Esophagus squamous epithelium (tissue), 5 donors: ENCODE data around the gene GREB1. TPM values are rescaled to one million over a fixed set of nuclear protein-coding genes. Genes with fewer than 3 reads are reported as not detected.

Experiments used
- DNase-seq: peaks from one replicate; lab custom pipeline; 2025; lab: John Stamatoyannopoulos, UW
- H3K27ac ChIP-seq, 4 donors: fragments of 200-600 bp; sonication (generic); one replicate each; pipeline ENCODE4 v1.5.1; 2016 to 2019; ENCODE audit warnings: mild to moderate bottlenecking in 1 of 4
- H3K27me3 ChIP-seq, 4 donors: fragments of 200-600 bp; sonication (generic); 1 replicate in 3 of 4; 2 replicates in 1 of 4; pipeline versions ENCODE4 v1.5.1 to v1.6.0; 2017 to 2021; ENCODE audit warnings: antibody characterized with exemption in 1 of 4
- H3K36me3 ChIP-seq, 3 donors: fragments of 200-600 bp; sonication (generic); one replicate each; pipeline ENCODE4 v1.5.1; 2016 to 2019
- H3K4me1 ChIP-seq, 3 donors: fragments of 200-600 bp; sonication (generic); one replicate each; pipeline ENCODE4 v1.5.1; 2017 to 2019
- H3K4me3 ChIP-seq, 4 donors: fragments of 200-600 bp; sonication (generic); 1 replicate in 3 of 4; 2 replicates in 1 of 4; pipeline ENCODE4 v1.5.1; 2016 to 2019; ENCODE audit warnings: mild to moderate bottlenecking in 2 of 4, moderate library complexity in 1 of 4
- H3K9me3 ChIP-seq, 3 donors: fragments of 200-600 bp; sonication (generic); one replicate each; pipeline ENCODE4 v1.5.1; 2016 to 2019
- POLR2A ChIP-seq, 4 donors: fragments of 450-650 bp; IDR thresholded peaks; one replicate each; pipeline ENCODE4 v1.6.1; 2017; ENCODE audit warnings: antibody characterized with exemption in 4 of 4, mild to moderate bottlenecking in 4 of 4, moderate library complexity in 3 of 4
- WGBS, 2 donors: methylation state at CpG; one replicate each; pipeline ENCODE4 v1.1.5; 2018; 5-methylcytosine and 5-hydroxymethylcytosine counted together
- intact Hi-C: fragments of 100-400 bp; cut with DNase I; formaldehyde crosslinking; loops from one replicate; pipeline ENCODE4 v1.15.0; 2022
- total RNA-seq, 4 donors: library from RNA; depleted of rRNA; stranded (reverse); fragments of >200 nt; gene quantifications; one replicate each; pipeline ENCODE4 v1.1.0, GENCODE V29; 2016
- TF ChIP-seq, protein P1 (sequence below), 6 experiments: fragments of 450-650 bp in 4 of 6; fragments of 200-600 bp in 2 of 6; sonication (generic) in 2 of 6; IDR thresholded peaks; one replicate each; pipeline ENCODE4 v1.5.1; 2016 to 2019; ENCODE audit warnings: antibody characterized with exemption in 6 of 6, mild to moderate bottlenecking in 4 of 6, moderate library complexity in 4 of 6
- donor health status: DM: yes; HTN: yes; CAD: no.

GREB1 gene
- total RNA-seq, 4 donors from 2014 or later, result 0.08 to 1.7 (median 0.51) TPM

DNA sequence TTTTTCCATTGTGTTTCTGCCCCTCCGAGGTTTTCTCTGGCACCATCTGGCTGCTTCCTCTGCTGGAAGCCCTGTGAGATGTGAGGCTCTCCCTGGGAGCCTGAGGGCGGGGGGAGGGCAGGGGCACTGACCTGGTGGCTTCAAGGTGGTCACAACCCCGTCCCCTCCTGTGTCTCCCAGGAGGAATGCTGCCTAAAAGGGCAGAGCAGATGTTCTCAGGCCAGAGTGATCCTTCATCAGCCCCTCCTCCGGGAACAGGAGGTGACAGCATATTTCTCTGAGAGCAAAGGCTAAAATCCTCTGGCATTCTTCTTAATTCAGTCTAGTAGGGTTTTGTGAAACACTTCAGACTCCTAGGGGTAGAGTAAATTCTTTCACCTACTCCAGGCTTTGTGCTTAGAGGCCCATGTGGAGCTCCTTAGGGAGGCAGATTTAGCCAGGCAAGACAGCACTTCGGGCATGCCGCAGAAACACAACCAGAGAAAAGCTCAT is 18.3 kb upstream of the GREB1 start:
- no peak overlapping the region for H3K27ac ChIP-seq
- no peak for DNase-seq
- no peak overlapping the region for H3K4me3 ChIP-seq
- H3K4me1 ChIP-seq, result no peaks in the 10 kb centered on the region
- intact Hi-C loops, result no loop called here
- H3K27me3 ChIP-seq, result peaks cover 0 to 13% (median 0%) of the 10 kb centered on the region in 4 donors
- 55 to 61% methylated on average over 5 to 6 of the region's 6 CpGs for WGBS, 2 donors
- no peaks in the 10 kb centered on the region for H3K36me3 ChIP-seq
- H3K9me3 ChIP-seq, result no peaks in the 10 kb centered on the region
- TF ChIP-seq, protein P1, sequence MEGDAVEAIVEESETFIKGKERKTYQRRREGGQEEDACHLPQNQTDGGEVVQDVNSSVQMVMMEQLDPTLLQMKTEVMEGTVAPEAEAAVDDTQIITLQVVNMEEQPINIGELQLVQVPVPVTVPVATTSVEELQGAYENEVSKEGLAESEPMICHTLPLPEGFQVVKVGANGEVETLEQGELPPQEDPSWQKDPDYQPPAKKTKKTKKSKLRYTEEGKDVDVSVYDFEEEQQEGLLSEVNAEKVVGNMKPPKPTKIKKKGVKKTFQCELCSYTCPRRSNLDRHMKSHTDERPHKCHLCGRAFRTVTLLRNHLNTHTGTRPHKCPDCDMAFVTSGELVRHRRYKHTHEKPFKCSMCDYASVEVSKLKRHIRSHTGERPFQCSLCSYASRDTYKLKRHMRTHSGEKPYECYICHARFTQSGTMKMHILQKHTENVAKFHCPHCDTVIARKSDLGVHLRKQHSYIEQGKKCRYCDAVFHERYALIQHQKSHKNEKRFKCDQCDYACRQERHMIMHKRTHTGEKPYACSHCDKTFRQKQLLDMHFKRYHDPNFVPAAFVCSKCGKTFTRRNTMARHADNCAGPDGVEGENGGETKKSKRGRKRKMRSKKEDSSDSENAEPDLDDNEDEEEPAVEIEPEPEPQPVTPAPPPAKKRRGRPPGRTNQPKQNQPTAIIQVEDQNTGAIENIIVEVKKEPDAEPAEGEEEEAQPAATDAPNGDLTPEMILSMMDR (IDR thresholded peaks at IDR 0.05), result no peak
- no peak for TF ChIP-seq POLR2A (IDR thresholded peaks at IDR 0.05)

DNA sequence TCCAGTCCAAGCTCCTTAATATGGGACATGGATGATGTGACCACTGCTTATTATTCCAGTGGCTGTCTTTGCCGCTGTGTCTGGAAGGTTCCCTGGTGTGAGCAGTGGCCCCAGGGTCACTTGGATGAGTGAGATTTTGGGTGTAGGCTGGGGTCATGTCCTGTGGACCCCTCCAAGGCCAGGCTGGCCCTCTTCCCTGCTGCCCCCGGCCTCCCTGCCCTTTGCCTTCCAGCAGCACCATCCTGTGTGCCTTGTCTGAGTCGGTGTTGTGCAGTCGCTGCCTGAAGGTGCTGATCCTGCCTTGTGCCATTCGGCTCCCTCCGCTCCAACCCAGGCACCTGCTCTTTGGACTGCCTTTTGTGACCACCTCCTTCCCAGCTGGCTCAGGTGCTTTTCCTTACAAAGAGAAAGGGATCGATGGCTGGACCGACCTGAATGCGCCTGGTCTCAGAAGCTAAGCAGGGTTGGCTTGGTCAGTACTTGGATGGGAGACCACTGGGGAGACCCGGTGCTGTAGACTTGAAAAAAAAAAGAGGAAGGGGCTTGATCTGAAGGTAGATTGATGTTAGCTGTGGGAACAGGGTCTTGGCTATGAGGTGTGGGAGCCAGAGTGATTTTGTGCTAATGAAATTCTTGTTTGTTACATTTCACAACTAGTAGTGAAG is 16.7 kb upstream of the GREB1 start:
- no peak for DNase-seq
- Histone ChIP-seq H3K4me1 (no peaks in the 10 kb centered on the region), H3K27me3 (peaks cover 0 to 7% (median 0%) of the 10 kb centered on the region in 4 donors), H3K9me3 (no peaks in the 10 kb centered on the region), H3K27ac (no peak overlapping the region), H3K4me3 (no peak overlapping the region), H3K36me3 (no peaks in the 10 kb centered on the region)
- intact Hi-C loops, result no loop called here
- TF ChIP-seq, protein P1 (IDR thresholded peaks at IDR 0.05), result no peak
- no peak for TF ChIP-seq POLR2A (IDR thresholded peaks at IDR 0.05)
- 67 to 89% methylated on average over 5 to 6 of the region's 10 CpGs for WGBS, 2 donors

DNA sequence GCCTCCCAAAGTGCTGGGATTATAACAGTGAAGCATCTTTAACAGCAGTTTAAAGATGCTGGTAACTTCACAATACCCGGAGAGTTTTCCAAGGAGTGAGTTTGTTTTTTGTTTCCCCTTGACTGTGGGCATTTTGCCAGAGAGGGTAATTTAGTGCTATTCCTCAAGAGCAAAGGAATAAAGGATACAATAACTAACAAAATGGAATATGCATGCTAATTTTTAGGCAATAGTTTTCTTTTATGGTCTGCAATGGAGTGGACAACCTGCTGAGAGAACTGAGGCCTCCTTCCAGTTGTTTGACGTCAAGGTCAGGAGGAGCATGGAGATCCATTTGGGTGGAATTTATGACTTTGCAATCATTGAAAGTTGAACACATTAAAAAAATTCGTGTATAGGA is 15.9 kb upstream of the GREB1 start:
- WGBS, 2 donors, result 62 to 68% methylated on average over 3 of the region's 3 CpGs
- Histone ChIP-seq H3K36me3 (no peaks in the 10 kb centered on the region), H3K4me3 (no peak overlapping the region), H3K27ac (no peak overlapping the region), H3K4me1 (no peaks in the 10 kb centered on the region), H3K27me3 (peaks cover 0 to 7% (median 0%) of the 10 kb centered on the region in 4 donors), H3K9me3 (no peaks in the 10 kb centered on the region)
- intact Hi-C loops, result no loop called here
- TF ChIP-seq, protein P1 (IDR thresholded peaks at IDR 0.05), result no peak
- TF ChIP-seq POLR2A (IDR thresholded peaks at IDR 0.05), result no peak
- DNase-seq, result no peak

DNA sequence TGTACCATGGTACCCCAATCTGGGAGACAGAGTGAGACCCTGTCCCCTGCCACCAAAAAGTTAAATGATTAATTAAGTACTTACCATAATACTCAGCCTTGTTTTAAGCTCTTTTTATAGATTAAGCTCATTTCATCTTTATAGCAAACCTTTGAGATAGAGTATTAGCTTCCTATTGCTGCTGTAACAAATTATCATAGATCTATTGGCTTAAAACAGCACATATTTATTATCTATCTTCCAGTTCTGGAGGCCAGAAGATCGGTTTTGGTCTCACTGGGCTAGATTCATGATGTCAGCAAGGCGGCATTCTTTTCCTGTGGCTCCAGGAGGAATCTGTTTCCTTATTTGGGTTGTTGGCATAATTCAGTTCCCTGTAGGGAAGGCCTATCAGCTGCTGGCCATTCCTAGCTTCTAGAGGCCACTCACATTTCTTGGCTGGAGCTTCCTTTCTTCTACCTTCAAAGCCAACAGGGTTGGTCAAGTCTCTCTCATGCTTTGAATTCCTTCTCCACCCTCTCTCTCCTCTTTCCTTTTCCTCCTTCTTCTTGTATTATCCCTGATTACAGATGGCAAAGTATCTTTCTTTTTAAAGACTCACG is 13.7 kb upstream of the GREB1 start:
- Histone ChIP-seq H3K36me3 (no peaks in the 10 kb centered on the region), H3K27ac (no peak overlapping the region), H3K27me3 (peaks cover 0 to 5% (median 0%) of the 10 kb centered on the region in 4 donors), H3K9me3 (no peaks in the 10 kb centered on the region), H3K4me3 (no peak overlapping the region), H3K4me1 (no peaks in the 10 kb centered on the region)
- no peak for TF ChIP-seq POLR2A (IDR thresholded peaks at IDR 0.05)
- TF ChIP-seq, protein P1 (IDR thresholded peaks at IDR 0.05), result no peak
- no peak for DNase-seq
- intact Hi-C loops, result no loop called here
- WGBS, 2 donors, result 71 to 85% methylated on average over 3 of the region's 3 CpGs

DNA sequence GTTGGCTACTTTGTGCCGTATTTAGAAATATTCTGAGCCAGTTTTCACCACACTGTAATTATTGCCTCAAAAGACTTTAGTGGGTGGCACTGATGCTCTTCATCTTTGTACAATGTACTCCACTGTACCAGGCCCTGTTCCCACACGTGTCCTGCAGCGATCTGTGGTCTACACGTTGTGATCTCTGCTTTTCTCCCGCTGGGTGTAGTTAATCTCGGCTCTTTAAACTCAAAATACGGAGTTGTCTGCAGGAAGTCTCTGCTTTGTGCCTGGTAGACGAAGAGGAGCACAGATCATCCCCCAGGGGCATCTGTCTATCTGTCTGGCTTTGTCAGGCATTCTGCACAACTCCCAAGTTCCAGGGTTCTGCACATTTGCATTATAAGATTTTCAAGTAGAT is 12.1 kb upstream of the GREB1 start:
- 70 to 73% methylated on average over 8 of the region's 8 CpGs for WGBS, 2 donors
- intact Hi-C loops, result no loop called here
- TF ChIP-seq, protein P1 (IDR thresholded peaks at IDR 0.05), result no peak
- no peak for TF ChIP-seq POLR2A (IDR thresholded peaks at IDR 0.05)

More for the DNA sequence above, 12.1 kb upstream of the GREB1 start:
- Histone ChIP-seq H3K4me1 (no peaks in the 10 kb centered on the region), H3K4me3 (no peak overlapping the region), H3K36me3 (no peaks in the 10 kb centered on the region), H3K9me3 (no peaks in the 10 kb centered on the region), H3K27ac (no peak overlapping the region), H3K27me3 (peaks cover 0 to 4% (median 0%) of the 10 kb centered on the region in 4 donors)
- no peak for DNase-seq
